ENCODE results near the gene SDC3. TPM values are rescaled to one million over a fixed set of nuclear protein-coding genes. Genes with fewer than 3 reads are reported as not detected.

The SDC3 gene, protein sequence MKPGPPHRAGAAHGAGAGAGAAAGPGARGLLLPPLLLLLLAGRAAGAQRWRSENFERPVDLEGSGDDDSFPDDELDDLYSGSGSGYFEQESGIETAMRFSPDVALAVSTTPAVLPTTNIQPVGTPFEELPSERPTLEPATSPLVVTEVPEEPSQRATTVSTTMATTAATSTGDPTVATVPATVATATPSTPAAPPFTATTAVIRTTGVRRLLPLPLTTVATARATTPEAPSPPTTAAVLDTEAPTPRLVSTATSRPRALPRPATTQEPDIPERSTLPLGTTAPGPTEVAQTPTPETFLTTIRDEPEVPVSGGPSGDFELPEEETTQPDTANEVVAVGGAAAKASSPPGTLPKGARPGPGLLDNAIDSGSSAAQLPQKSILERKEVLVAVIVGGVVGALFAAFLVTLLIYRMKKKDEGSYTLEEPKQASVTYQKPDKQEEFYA
- total RNA-seq: 2.1 and 11.1 TPM in 2 replicates

DNA sequence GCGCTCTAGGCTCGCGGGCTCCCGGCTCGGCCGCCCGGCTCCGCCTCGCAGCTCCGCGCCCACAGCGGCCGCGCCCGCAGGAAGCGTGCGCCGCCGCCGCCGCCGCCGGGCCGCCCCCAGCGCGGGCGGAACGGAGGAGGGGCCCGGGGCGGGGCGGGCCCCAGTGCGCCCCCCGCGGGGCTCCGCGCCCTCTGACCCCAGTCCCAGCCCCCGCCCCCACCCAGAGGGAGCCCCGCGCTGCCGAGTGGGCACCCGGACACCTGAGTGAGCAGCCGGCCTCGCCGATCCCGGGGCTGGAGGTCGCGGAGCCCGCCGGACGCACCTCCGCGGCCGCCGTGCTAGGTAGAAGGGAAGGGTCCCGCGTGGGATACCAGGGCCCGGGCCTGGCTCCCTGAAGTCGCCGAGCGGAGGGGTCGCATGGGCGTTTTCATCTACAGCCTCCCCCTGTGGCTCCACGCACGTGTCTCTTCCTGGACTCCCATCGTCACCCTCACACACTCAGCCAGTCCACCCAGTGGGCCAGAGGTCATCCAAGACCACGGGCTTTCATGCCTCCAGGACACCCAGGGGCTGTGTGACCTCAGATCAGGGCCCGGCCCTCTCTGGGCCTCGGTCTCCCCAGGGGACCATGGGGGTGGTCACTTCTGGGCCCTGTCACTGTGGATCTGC, at the start of gene SDC3:
TSS of gene SDC3 (minus strand) at position 63 of the 669 bp plus-strand sequence. CDS start 172 bp downstream, outside the sequence.

Other genes starting within 250 kb of the SDC3 start
- gene MATN1, start 185.2 kb downstream of the SDC3 start, total RNA-seq: not detected in 2 replicates
- 0.21 and 0.24 TPM in 2 replicates for gene LAPTM5, start 151.0 kb downstream of the SDC3 start, total RNA-seq
- 55.2 and 81.7 TPM in 2 replicates for gene PUM1, start 157.0 kb upstream of the SDC3 start, total RNA-seq

All from tracheal epithelial cell (primary cell).